Muscle layer of colon (tissue), 2 donors: Measurements from ENCODE around the gene TTC13.
A peak's percentile ranks its signal among the peaks of the same experiment; 100 is the strongest.

Experiments used
- H3K27ac ChIP-seq: one replicate; pipeline ENCODE4 v1.7.0; 2013; ENCODE audit warnings: low read depth, mild to moderate bottlenecking, low read length, moderate library complexity
- H3K27me3 ChIP-seq, 2 donors: one replicate each; pipeline ENCODE4 v1.7.0; 2013; ENCODE audit warnings: low read length in 2 of 2, mild to moderate bottlenecking in 2 of 2; ENCODE audit not compliant: insufficient read depth in 2 of 2, control insufficient read depth in 1 of 2
- H3K36me3 ChIP-seq: one replicate; pipeline ENCODE4 v1.7.0; 2013; ENCODE audit warnings: mild to moderate bottlenecking, low read length; ENCODE audit not compliant: insufficient read depth
- H3K4me1 ChIP-seq: one replicate; pipeline ENCODE4 v1.7.0; 2013; ENCODE audit warnings: mild to moderate bottlenecking, low read length; ENCODE audit not compliant: insufficient read depth
- H3K4me3 ChIP-seq, 2 donors: one replicate each; pipeline ENCODE4 v1.7.0; 2013; ENCODE audit warnings: low read length in 2 of 2, low read depth in 1 of 2, mild to moderate bottlenecking in 1 of 2, moderate library complexity in 1 of 2
- H3K9ac ChIP-seq: one replicate; pipeline ENCODE4 v1.7.0; 2013; ENCODE audit warnings: low read length
- H3K9me3 ChIP-seq: one replicate; pipeline ENCODE4 v1.7.0; 2013; ENCODE audit warnings: mild to moderate bottlenecking, low read length
- donor health status: abdominal sarcoma.
- donor health status: Adenocarcinoma of cecum.

Gene TTC13

GRCh38 chr1:230917284-230918135, 61.2 kb downstream of the TTC13 start:
- no peak overlapping the region for H3K27ac ChIP-seq
- no peak overlapping the region for H3K9ac ChIP-seq
- no peaks in the 10 kb centered on the region for H3K27me3 ChIP-seq
- H3K4me1 ChIP-seq = no peaks in the 10 kb centered on the region
- no peak overlapping the region for H3K4me3 ChIP-seq
- H3K36me3 ChIP-seq = peaks cover 20% of the 10 kb centered on the region
- H3K9me3 ChIP-seq = no peaks in the 10 kb centered on the region

GRCh38 chr1:230916587-230917283, 61.9 kb downstream of the TTC13 start:
- H3K4me1 ChIP-seq = no peaks in the 10 kb centered on the region
- no peaks in the 10 kb centered on the region for H3K9me3 ChIP-seq
- H3K4me3 ChIP-seq = no peak overlapping the region
- no peak overlapping the region for H3K9ac ChIP-seq
- no peaks in the 10 kb centered on the region for H3K27me3 ChIP-seq
- H3K27ac ChIP-seq = no peak overlapping the region
- peaks cover 28% of the 10 kb centered on the region for H3K36me3 ChIP-seq

GRCh38 chr1:230915078-230915477, 63.6 kb downstream of the TTC13 start:
- H3K9me3 ChIP-seq = no peaks in the 10 kb centered on the region
- H3K4me3 ChIP-seq = no peak overlapping the region
- no peak overlapping the region for H3K9ac ChIP-seq
- H3K36me3 ChIP-seq = peaks cover 28% of the 10 kb centered on the region
- peaks cover 11% of the 10 kb centered on the region for H3K4me1 ChIP-seq
- H3K27ac ChIP-seq = no peak overlapping the region
- no peaks in the 10 kb centered on the region for H3K27me3 ChIP-seq

- no peak overlapping the region for H3K27ac ChIP-seq
- H3K4me3 ChIP-seq = no peak overlapping the region
- no peaks in the 10 kb centered on the region for H3K27me3 ChIP-seq
- peaks cover 13% of the 10 kb centered on the region for H3K4me1 ChIP-seq
- H3K9me3 ChIP-seq = no peaks in the 10 kb centered on the region
- peaks cover 19% of the 10 kb centered on the region for H3K36me3 ChIP-seq
- H3K9ac ChIP-seq = no peak overlapping the region
Observed at GRCh38 chr1:230913496-230913895, 65.2 kb downstream of the TTC13 start.

- Histone ChIP-seq H3K36me3 (peaks cover 19% of the 10 kb centered on the region), H3K27ac (no peak overlapping the region), H3K27me3 (no peaks in the 10 kb centered on the region), H3K4me3 (no peak overlapping the region), H3K9ac (no peak overlapping the region), H3K4me1 (peaks cover 28% of the 10 kb centered on the region), H3K9me3 (no peaks in the 10 kb centered on the region)
Observed at GRCh38 chr1:230910755-230911117, 67.9 kb downstream of the TTC13 start.

GRCh38 chr1:230909974-230910754, 68.5 kb downstream of the TTC13 start:
- Histone ChIP-seq H3K9ac (no peak overlapping the region), H3K9me3 (no peaks in the 10 kb centered on the region), H3K4me1 (peaks cover 30% of the 10 kb centered on the region), H3K27me3 (no peaks in the 10 kb centered on the region), H3K36me3 (peaks cover 16% of the 10 kb centered on the region), H3K4me3 (no peak overlapping the region), H3K27ac (peak overlapping the region; percentile 41)

GRCh38 chr1:230907472-230908205, 71.0 kb downstream of the TTC13 start:
- H3K4me3 ChIP-seq = no peak overlapping the region
- no peak overlapping the region for H3K27ac ChIP-seq
- H3K9ac ChIP-seq = no peak overlapping the region
- peaks cover 30% of the 10 kb centered on the region for H3K4me1 ChIP-seq
- no peaks in the 10 kb centered on the region for H3K9me3 ChIP-seq
- no peaks in the 10 kb centered on the region for H3K27me3 ChIP-seq
- peaks cover 13% of the 10 kb centered on the region for H3K36me3 ChIP-seq

GRCh38 chr1:230906226-230906625, 72.4 kb downstream of the TTC13 start:
- Histone ChIP-seq H3K9ac (no peak overlapping the region), H3K4me3 (no peak overlapping the region), H3K27me3 (no peaks in the 10 kb centered on the region), H3K4me1 (peaks cover 30% of the 10 kb centered on the region), H3K27ac (no peak overlapping the region), H3K9me3 (no peaks in the 10 kb centered on the region), H3K36me3 (peaks cover 4% of the 10 kb centered on the region)

- Histone ChIP-seq H3K9me3 (no peaks in the 10 kb centered on the region), H3K9ac (no peak overlapping the region), H3K27me3 (no peaks in the 10 kb centered on the region), H3K36me3 (peaks cover 4% of the 10 kb centered on the region), H3K4me3 (no peak overlapping the region), H3K27ac (no peak overlapping the region), H3K4me1 (peaks cover 26% of the 10 kb centered on the region)
Observed at GRCh38 chr1:230905733-230906132, 72.9 kb downstream of the TTC13 start.

- Histone ChIP-seq H3K27ac (no peak overlapping the region), H3K27me3 (no peaks in the 10 kb centered on the region), H3K9ac (no peak overlapping the region), H3K9me3 (no peaks in the 10 kb centered on the region), H3K4me3 (no peak overlapping the region), H3K4me1 (peaks cover 10% of the 10 kb centered on the region), H3K36me3 (peaks cover 4% of the 10 kb centered on the region)
Observed at GRCh38 chr1:230902349-230902923, 76.2 kb downstream of the TTC13 start.
